ENCODE measurements around the gene SYDE1.
A peak's percentile ranks its signal among the peaks of the same experiment; 100 is the strongest.

SYDE1 gene

DNA sequence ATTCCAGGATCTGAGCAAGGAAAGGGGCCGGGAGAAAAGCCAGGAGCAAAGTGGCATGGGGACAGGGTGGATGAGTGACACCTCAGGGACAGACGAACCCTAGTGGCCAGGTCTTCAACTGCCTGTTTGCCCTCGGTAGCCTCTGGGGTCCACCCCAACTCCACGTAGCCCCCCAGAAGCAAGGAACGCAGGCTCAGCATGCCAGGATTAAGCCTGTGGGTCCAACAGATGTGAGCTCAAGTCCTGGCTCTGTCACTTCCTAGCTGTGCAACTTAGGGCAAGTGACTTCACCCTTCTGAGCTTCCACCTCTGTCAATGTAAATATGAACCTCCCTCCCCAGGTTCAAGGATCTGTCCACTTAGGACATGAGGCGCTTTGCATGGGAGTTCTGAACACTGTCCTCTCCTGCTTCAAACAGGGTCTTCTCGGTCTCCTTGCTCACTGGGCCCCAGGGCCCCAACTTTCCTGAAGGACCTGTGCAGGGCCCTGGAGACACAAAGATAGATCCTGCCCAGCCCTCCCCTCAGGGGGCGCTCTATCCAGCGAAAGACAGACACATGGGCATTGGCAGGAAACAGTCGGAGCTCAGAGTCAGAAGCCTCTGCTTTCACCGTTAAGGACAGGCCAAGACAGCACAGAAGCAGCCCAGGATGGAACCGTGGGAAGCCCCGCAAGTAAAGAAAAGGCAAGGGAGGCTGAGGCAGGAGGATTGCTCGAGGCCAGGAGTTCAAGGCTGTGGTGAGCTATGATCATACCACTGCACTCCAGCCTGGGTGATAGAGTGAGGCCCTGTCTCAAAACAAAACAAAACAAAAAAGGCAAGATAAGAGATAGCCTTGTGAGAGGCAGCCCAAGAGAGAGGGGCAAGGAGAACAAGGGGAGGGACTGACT is 13.2 kb downstream of the SYDE1 start:
- TF ChIP-seq, protein P1, sequence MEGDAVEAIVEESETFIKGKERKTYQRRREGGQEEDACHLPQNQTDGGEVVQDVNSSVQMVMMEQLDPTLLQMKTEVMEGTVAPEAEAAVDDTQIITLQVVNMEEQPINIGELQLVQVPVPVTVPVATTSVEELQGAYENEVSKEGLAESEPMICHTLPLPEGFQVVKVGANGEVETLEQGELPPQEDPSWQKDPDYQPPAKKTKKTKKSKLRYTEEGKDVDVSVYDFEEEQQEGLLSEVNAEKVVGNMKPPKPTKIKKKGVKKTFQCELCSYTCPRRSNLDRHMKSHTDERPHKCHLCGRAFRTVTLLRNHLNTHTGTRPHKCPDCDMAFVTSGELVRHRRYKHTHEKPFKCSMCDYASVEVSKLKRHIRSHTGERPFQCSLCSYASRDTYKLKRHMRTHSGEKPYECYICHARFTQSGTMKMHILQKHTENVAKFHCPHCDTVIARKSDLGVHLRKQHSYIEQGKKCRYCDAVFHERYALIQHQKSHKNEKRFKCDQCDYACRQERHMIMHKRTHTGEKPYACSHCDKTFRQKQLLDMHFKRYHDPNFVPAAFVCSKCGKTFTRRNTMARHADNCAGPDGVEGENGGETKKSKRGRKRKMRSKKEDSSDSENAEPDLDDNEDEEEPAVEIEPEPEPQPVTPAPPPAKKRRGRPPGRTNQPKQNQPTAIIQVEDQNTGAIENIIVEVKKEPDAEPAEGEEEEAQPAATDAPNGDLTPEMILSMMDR (IDR thresholded peaks at IDR 0.05; ENCODE audit: insufficient read depth, low read length, poor library complexity, severe bottlenecking): no peak
- DNase-seq (ENCODE audit: extremely low read depth, insufficient read length): no peak
- Histone ChIP-seq H3K36me3 (ENCODE audit: control insufficient read depth, insufficient read depth, low read length) (peaks cover 25% of the 10 kb centered on the region), H3K27me3 (replicated peaks; ENCODE audit: control insufficient read depth, insufficient read depth, low read length) (no peaks in the 10 kb centered on the region), H3K4me3 (replicated peaks; ENCODE audit: low read depth, low read length) (no peak overlapping the region)

DNA sequence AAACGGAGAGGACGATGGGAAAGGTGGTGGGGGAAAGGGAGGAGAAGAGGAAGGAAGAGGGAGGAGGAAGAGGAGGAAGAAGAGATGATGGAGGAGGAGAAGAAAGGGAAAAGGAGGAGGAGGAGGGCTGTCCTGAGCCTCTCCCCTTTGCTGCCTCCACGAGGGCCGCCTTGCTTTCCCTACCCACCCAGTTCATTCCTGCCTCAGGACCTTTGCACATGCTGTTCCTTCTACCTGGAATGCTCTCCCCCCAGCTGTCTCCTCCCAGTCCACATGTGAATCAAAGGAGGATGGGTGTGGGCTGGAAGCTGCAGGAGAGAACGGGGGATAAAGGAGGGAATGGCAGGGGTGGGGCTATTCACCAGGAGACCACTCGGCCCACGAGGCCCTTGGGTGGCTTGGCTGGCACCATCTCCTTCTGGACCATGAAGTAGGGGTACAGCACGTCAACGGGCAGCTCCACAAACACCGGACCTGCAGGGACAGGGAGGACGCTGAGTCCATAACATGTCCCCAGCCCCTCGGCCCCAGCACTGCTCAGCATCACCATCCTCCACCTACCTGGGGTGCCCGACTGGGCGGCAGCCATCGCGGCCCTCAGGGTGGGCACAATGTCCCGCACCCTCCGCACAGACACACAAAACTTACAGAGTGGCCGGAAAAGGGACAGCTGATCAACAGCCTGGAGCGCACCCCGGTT is 15.3 kb downstream of the SYDE1 start:
- TF ChIP-seq, protein P1 (IDR thresholded peaks at IDR 0.05; ENCODE audit: insufficient read depth, low read length, poor library complexity, severe bottlenecking): no peak
- DNase-seq (ENCODE audit: extremely low read depth, insufficient read length): no peak
- Histone ChIP-seq H3K36me3 (ENCODE audit: control insufficient read depth, insufficient read depth, low read length) (peaks cover 15% of the 10 kb centered on the region), H3K4me3 (replicated peaks; ENCODE audit: low read depth, low read length) (no peak overlapping the region), H3K27me3 (replicated peaks; ENCODE audit: control insufficient read depth, insufficient read depth, low read length) (no peaks in the 10 kb centered on the region)

DNA sequence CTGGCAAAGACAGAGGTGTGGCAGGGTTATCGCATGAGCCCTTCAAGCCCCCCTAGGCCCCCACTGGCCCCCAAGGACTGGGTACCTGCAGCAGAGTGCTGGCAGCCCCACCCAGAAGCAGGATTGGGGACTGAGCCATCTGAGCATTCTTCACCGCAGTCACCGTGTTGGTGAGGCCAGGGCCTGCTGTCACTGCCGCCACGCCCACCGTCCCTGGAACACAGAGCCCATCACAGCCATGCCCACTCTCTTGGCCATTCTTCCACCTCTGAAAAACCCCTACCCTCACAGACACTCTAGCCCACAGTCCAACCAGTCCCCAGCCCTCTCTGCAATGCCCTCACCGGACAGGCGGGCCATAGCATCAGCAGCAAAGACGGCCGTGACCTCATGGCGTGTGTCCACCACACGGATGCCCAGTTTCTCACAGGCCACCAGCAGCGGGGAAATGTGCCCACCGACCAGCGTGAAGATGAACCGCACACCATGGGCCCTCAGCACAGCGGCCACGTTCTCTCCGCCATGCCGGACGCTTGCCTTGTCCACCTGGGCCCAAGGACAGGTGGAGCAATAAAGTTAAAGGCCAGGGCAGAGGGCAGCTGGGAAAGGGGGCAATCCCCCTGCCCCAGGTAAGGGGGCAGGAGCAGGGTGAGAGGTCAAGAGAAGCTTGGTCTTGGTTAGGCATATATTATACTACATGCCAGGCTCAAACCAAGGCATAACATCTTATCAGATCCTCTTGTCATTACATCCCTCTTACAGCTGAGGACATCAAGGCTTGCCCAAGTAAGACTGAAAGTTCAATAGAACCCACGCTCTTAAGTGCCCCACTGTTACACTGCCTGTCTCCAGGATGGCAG is 16.1 kb downstream of the SYDE1 start:
- peaks cover 10% of the 10 kb centered on the region for H3K36me3 ChIP-seq (ENCODE audit: control insufficient read depth, insufficient read depth, low read length)
- TF ChIP-seq, protein P1 (IDR thresholded peaks at IDR 0.05; ENCODE audit: insufficient read depth, low read length, poor library complexity, severe bottlenecking): no peak
- no peaks in the 10 kb centered on the region for H3K27me3 ChIP-seq (replicated peaks; ENCODE audit: control insufficient read depth, insufficient read depth, low read length)
- DNase-seq (ENCODE audit: extremely low read depth, insufficient read length): no peak
- H3K4me3 ChIP-seq (replicated peaks; ENCODE audit: low read depth, low read length): no peak overlapping the region

DNA sequence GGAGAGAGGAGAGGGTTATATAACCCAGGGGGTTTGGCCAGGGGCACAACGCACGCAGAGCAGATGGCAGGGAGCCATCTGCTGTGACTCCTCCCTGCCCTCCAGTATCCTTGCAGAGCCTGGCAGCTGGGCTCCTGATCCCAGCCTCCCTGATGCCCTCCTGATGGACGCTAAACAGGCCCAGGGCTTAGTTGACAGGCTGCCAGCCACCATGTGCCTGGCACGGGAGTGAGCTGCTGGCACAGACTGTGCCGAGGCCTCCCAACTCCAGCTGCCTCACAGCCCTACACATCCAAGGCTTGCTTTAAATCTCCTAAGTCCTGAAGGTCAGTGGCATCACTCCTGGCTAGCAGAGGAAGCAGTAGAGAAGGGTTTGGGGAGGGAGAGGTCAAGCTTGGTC is 16.7 kb downstream of the SYDE1 start:
- DNase-seq (ENCODE audit: extremely low read depth, insufficient read length): no peak

More for the DNA sequence above, 16.7 kb downstream of the SYDE1 start:
- TF ChIP-seq, protein P1 (IDR thresholded peaks at IDR 0.05; ENCODE audit: insufficient read depth, low read length, poor library complexity, severe bottlenecking): no peak
- peak overlapping the region; percentile 75 for H3K4me3 ChIP-seq (replicated peaks; ENCODE audit: low read depth, low read length)
- peaks cover 10% of the 10 kb centered on the region for H3K36me3 ChIP-seq (ENCODE audit: control insufficient read depth, insufficient read depth, low read length)
- no peaks in the 10 kb centered on the region for H3K27me3 ChIP-seq (replicated peaks; ENCODE audit: control insufficient read depth, insufficient read depth, low read length)
